Measurements from ENCODE around the gene TSEN15.

Gene TSEN15

DNA sequence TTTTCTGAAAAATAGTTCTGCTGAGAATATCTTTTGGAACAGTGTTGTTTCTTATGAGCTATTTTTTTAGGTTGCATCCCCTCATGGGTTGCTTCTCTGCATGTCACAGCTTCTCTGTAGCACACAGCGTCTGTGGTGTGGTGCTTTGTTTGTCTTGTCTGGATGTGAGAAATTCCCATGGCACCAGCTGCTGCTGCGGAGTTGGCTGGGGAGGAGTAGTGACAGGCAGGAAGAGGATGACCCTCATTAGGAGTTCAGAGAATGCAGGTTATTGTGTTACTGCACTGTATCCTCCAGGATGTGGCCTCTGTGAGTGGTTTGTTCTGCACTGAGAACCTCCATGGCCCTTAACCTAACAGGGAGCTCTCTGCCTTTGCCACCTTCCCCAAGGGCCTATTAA, 64.8 kb downstream of the TSEN15 start:
- no peak for TF ChIP-seq ZFX (IDR thresholded peaks at IDR 0.05; ENCODE audit: borderline replicate concordance)
- TF ChIP-seq, protein P1, sequence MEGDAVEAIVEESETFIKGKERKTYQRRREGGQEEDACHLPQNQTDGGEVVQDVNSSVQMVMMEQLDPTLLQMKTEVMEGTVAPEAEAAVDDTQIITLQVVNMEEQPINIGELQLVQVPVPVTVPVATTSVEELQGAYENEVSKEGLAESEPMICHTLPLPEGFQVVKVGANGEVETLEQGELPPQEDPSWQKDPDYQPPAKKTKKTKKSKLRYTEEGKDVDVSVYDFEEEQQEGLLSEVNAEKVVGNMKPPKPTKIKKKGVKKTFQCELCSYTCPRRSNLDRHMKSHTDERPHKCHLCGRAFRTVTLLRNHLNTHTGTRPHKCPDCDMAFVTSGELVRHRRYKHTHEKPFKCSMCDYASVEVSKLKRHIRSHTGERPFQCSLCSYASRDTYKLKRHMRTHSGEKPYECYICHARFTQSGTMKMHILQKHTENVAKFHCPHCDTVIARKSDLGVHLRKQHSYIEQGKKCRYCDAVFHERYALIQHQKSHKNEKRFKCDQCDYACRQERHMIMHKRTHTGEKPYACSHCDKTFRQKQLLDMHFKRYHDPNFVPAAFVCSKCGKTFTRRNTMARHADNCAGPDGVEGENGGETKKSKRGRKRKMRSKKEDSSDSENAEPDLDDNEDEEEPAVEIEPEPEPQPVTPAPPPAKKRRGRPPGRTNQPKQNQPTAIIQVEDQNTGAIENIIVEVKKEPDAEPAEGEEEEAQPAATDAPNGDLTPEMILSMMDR (IDR thresholded peaks at IDR 0.05): no peak
- no peak overlapping the region for H3K27ac ChIP-seq

DNA sequence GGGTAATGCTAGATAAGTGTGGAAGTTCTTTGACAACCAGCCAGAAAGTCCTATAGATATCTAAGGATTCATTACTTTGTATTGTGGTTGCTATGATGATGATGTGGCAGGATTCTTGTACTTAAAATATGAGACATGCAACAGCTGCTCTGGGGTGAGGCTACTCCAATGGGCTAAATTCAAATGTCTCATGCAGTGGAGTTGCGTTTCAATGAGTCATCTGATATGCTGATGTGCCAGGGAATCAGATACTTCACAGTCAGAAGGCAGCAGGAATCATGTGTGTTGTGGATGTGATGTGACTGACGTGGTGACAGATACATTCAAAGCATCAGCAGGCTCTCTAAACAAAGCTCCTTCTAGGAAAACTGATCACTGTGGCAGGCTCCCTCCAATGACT, 66.5 kb downstream of the TSEN15 start:
- no peak for TF ChIP-seq ZFX (IDR thresholded peaks at IDR 0.05; ENCODE audit: borderline replicate concordance)
- TF ChIP-seq, protein P1 (IDR thresholded peaks at IDR 0.05): no peak

More for the DNA sequence above, 66.5 kb downstream of the TSEN15 start:
- no peak overlapping the region for H3K27ac ChIP-seq

Measured in 22Rv1 (cell line).